OCI-LY1 (cell line): ENCODE data around the gene PTH1R.

ENCODE experiments used
- H2AFZ ChIP-seq: fragments of 200-600 bp; sonication (generic), shearing (Covaris generic); 2 replicates; pipeline ENCODE4 v1.6.0; 2014; ENCODE audit warnings: antibody characterized with exemption, mild to moderate bottlenecking, low read length
- H3F3A ChIP-seq: fragments of 200-600 bp; sonication (generic), shearing (Covaris generic); 2 replicates; pipeline ENCODE4 v1.6.0; 2014; ENCODE audit warnings: mild to moderate bottlenecking, antibody characterized with exemption, low read length, moderate library complexity; ENCODE audit not compliant: insufficient read depth
- H3K27ac ChIP-seq: fragments of 200-600 bp; sonication (generic); 2 replicates; pipeline ENCODE4 v1.5.1; 2014; ENCODE audit warnings: low read length, mixed run types, mild to moderate bottlenecking, low read depth; ENCODE audit not compliant: poor library complexity, severe bottlenecking
- H3K27me3 ChIP-seq: fragments of 200-600 bp; sonication (generic); 2 replicates; pipeline ENCODE4 v1.6.0; 2014; ENCODE audit warnings: antibody characterized with exemption, mild to moderate bottlenecking, low read length, moderate library complexity; ENCODE audit not compliant: insufficient read depth
- H3K36me3 ChIP-seq: fragments of 200-600 bp; sonication (generic); 2 replicates; pipeline ENCODE4 v1.6.1; 2014; ENCODE audit warnings: mild to moderate bottlenecking, antibody characterized with exemption, low read length, moderate library complexity, mixed read lengths; ENCODE audit not compliant: insufficient read depth
- H3K4me1 ChIP-seq: fragments of 200-600 bp; sonication (generic); 2 replicates; pipeline ENCODE4 v1.5.1; 2014; ENCODE audit warnings: mild to moderate bottlenecking, low read length, moderate library complexity; ENCODE audit not compliant: insufficient read depth, severe bottlenecking
- H3K4me2 ChIP-seq: fragments of 200-600 bp; sonication (generic), shearing (Covaris generic); 2 replicates; pipeline ENCODE4 v1.6.1; 2014; ENCODE audit warnings: low read length
- H3K4me3 ChIP-seq: fragments of 200-600 bp; sonication (generic); 2 replicates; pipeline ENCODE4 v1.5.1; 2014; ENCODE audit warnings: low read length, low read depth, mild to moderate bottlenecking, mixed read lengths; ENCODE audit not compliant: poor library complexity, severe bottlenecking
- H3K79me2 ChIP-seq: fragments of 200-600 bp; shearing (Covaris generic); 2 replicates; pipeline ENCODE4 v1.6.1; 2016; ENCODE audit warnings: mixed run types, low read length, mixed read lengths; ENCODE audit not compliant: insufficient read depth
- H3K9ac ChIP-seq: fragments of 200-600 bp; sonication (generic), shearing (Covaris generic); 2 replicates; pipeline ENCODE4 v1.6.1; 2014; ENCODE audit warnings: mild to moderate bottlenecking, low read length, mixed read lengths
- H3K9me2 ChIP-seq: fragments of 200-600 bp; sonication (generic), shearing (Covaris generic); 2 replicates; pipeline ENCODE4 v1.6.1; 2014; ENCODE audit warnings: low read depth, mild to moderate bottlenecking, low read length, mixed read lengths
- H3K9me3 ChIP-seq: fragments of 200-600 bp; shearing (Covaris generic); 2 replicates; pipeline ENCODE4 v1.6.1; 2014; ENCODE audit warnings: low read length, mixed read lengths
- H4K20me1 ChIP-seq: fragments of 200-600 bp; sonication (generic), shearing (Covaris generic); 2 replicates; pipeline ENCODE4 v1.6.0; 2016; ENCODE audit warnings: mild to moderate bottlenecking, low read length; ENCODE audit not compliant: insufficient read depth
- EZH2 ChIP-seq: fragments of 200-600 bp; sonication (generic), shearing (Covaris generic); IDR thresholded peaks from 2 replicates; pipeline ENCODE4 v1.8.0; 2017; ENCODE audit warnings: borderline replicate concordance, mixed run types, mild to moderate bottlenecking, antibody characterized with exemption, low read length, moderate library complexity, mixed read lengths
- TF ChIP-seq, protein P1 (sequence below): fragments of 200-600 bp; sonication (generic), shearing (Covaris generic); IDR thresholded peaks from 2 replicates; pipeline ENCODE4 v1.5.1; 2017; ENCODE audit warnings: mild to moderate bottlenecking, antibody characterized with exemption, low read length, moderate library complexity, mixed read lengths

Gene PTH1R

DNA sequence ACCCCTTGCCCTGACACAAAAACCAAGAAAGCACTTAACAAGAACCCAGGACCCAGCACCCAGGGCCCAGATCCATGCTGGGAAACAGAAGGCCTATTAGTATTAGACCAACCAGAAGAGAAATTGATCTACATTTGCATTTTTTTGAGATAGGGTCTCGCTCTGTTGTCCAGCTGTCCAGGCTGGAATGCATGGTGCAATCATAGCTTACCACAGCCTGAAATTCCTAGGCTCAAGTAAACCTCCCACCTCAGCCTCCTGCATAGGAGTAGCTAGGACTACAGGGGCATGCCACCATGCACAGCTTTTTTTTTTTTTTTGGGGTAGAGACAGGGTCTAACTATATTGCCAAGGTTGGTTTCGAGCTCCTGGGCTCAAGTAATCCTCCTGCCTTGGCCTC is 72.7 kb downstream of the PTH1R start:
- peaks cover 45% of the 10 kb centered on the region for H3K4me1 ChIP-seq
- H3K79me2 ChIP-seq: peaks cover 94% of the 10 kb centered on the region
- H3K4me2 ChIP-seq: no peak overlapping the region
- peaks cover 44% of the 10 kb centered on the region; the same call in 1 of the 2 replicates for H3K36me3 ChIP-seq
- no peaks in the 10 kb centered on the region for H3K27me3 ChIP-seq
- H4K20me1 ChIP-seq: no peaks in the 10 kb centered on the region
- H3K9ac ChIP-seq: no peak overlapping the region
- H3F3A ChIP-seq: no peaks in the 10 kb centered on the region
- no peaks in the 10 kb centered on the region for H3K9me3 ChIP-seq
- H3K27ac ChIP-seq: no peak overlapping the region
- no peak overlapping the region for H2AFZ ChIP-seq
- no peaks in the 10 kb centered on the region for H3K9me2 ChIP-seq
- TF ChIP-seq, protein P1, sequence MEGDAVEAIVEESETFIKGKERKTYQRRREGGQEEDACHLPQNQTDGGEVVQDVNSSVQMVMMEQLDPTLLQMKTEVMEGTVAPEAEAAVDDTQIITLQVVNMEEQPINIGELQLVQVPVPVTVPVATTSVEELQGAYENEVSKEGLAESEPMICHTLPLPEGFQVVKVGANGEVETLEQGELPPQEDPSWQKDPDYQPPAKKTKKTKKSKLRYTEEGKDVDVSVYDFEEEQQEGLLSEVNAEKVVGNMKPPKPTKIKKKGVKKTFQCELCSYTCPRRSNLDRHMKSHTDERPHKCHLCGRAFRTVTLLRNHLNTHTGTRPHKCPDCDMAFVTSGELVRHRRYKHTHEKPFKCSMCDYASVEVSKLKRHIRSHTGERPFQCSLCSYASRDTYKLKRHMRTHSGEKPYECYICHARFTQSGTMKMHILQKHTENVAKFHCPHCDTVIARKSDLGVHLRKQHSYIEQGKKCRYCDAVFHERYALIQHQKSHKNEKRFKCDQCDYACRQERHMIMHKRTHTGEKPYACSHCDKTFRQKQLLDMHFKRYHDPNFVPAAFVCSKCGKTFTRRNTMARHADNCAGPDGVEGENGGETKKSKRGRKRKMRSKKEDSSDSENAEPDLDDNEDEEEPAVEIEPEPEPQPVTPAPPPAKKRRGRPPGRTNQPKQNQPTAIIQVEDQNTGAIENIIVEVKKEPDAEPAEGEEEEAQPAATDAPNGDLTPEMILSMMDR: no peak
- TF ChIP-seq EZH2: no peak
- no peak overlapping the region for H3K4me3 ChIP-seq

DNA sequence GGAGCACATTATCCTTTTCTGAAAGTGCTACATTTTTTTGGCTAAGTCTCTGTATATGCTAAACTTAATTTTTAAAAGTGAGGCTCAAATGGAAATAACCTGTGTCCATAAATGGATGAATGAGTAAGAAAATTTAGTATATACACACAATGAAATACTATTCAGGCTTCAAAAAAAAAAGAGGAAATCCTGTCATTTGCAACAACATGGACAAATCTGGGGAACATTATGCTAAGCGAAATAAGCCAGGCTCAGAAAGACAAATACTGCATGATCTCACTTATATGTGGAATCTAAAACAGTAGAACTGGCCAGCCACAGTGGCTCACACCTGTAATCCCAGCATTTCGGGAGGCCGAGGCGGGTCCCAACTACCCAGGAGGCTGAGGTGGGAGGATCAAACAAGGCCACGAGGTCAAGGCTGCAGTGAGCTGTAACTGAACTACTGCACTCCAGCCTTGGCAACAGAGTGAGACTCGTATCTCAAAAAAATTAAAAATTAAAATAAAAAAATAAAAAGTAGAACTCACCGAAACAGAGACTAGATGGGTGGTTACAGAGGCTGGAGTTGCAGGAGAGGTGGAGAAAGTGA is 73.2 kb downstream of the PTH1R start:
- no peaks in the 10 kb centered on the region for H3K27me3 ChIP-seq
- no peak overlapping the region for H3K27ac ChIP-seq
- TF ChIP-seq, protein P1: no peak
- TF ChIP-seq EZH2: no peak
- H3F3A ChIP-seq: no peaks in the 10 kb centered on the region
- H3K79me2 ChIP-seq: peaks cover 94% of the 10 kb centered on the region
- H2AFZ ChIP-seq: no peak overlapping the region
- H3K4me2 ChIP-seq: no peak overlapping the region
- H3K9me3 ChIP-seq: no peaks in the 10 kb centered on the region
- no peaks in the 10 kb centered on the region for H4K20me1 ChIP-seq
- no peak overlapping the region for H3K9ac ChIP-seq
- H3K36me3 ChIP-seq: peaks cover 39% of the 10 kb centered on the region; the same call in 1 of the 2 replicates
- peaks cover 51% of the 10 kb centered on the region for H3K4me1 ChIP-seq
- H3K9me2 ChIP-seq: no peaks in the 10 kb centered on the region
- no peak overlapping the region for H3K4me3 ChIP-seq

DNA sequence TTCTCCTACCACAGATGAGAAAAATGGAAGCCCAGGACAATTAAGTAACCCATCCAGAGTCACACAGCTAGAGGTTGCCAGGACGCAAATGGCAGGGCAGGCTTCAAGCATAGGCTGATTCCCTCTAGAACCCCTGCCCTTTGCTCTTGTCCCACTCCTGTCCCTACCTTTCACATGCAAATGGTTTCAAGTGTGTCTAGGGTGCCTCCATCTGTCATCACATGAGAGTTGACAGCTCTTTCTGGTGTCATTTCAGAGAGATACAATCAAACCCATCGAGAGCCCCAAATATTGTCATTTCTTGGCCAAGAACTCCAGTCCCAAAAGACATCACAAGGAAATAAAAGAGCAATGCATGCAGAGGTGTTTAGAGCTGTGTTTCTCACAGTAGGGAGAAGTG is 75.3 kb downstream of the PTH1R start:
- H3K36me3 ChIP-seq: peaks cover 18% of the 10 kb centered on the region; the same call in 1 of the 2 replicates
- TF ChIP-seq EZH2: no peak
- TF ChIP-seq, protein P1: no peak
- peaks cover 66% of the 10 kb centered on the region for H3K4me1 ChIP-seq
- H3K9ac ChIP-seq: no peak overlapping the region
- no peaks in the 10 kb centered on the region for H3K9me3 ChIP-seq
- H3F3A ChIP-seq: no peaks in the 10 kb centered on the region
- no peak overlapping the region for H2AFZ ChIP-seq
- H3K27ac ChIP-seq: peak overlapping the region; percentile 67
- peaks cover 94% of the 10 kb centered on the region for H3K79me2 ChIP-seq
- H3K9me2 ChIP-seq: no peaks in the 10 kb centered on the region
- no peaks in the 10 kb centered on the region for H3K27me3 ChIP-seq
- no peak overlapping the region for H3K4me3 ChIP-seq
- H3K4me2 ChIP-seq: peak overlapping the region; percentile 40; the same call in 1 of the 2 replicates
- H4K20me1 ChIP-seq: no peaks in the 10 kb centered on the region
